ENCODE results near the gene ARHGAP22.

- TF ChIP-seq CTCF (IDR thresholded peaks at IDR 0.05) (no peak), POLR2A (IDR thresholded peaks at IDR 0.05) (no peak)
These were observed 158.9 kb downstream of the ARHGAP22 start for GRCh38 chr10:48445932-48446331.
